ENCODE results near the gene SMTNL1. TPM values are rescaled to one million over a fixed set of nuclear protein-coding genes. Genes with fewer than 3 reads are reported as not detected.

Gene SMTNL1
- polyA plus RNA-seq, 1 experiment, result not detected

DNA sequence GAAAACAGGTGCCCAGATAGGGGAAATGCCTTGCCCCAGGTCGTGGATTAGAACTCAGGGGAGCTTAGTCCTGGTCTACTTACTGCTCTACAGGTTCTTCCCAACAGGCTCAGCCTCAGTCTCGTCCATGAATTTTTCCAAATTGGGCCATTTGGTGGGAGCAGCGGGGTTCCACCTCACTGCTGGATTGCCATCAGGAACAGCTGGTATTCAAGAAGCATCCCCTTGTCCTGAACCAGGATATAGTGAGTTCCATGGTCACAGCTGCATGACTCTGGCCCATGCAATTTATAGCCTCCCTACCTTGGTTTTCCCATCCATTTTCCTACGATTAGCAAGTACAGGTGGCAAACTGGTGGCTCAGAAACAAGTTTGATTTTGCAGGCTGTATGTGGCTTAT is 36.7 kb downstream of the SMTNL1 start:
- Histone ChIP-seq H3K4me3 (ENCODE audit: low read depth, low read length) (no peak overlapping the region), H3K9me3 (ENCODE audit: control insufficient read depth, insufficient read depth, low read length) (no peaks in the 10 kb centered on the region), H3K27ac (ENCODE audit: low read depth, low read length) (no peak overlapping the region), H3K27me3 (ENCODE audit: control insufficient read depth, insufficient read depth, low read length) (peaks cover 9% of the 10 kb centered on the region)
- ChIA-PET POLR2A (no interaction called here), CTCF (interaction anchor here (7.5 kb wide), 1 partner anchor 68 kb away, joined by 227 read pairs; no protein-coding TSS in a partner anchor)
- no peak for DNase-seq (ENCODE audit: low read depth, low spot score)
- no peak for TF ChIP-seq CTCF (IDR thresholded peaks at IDR 0.05; ENCODE audit: low read depth, low read length)

- DNase-seq (ENCODE audit: low read depth, low spot score), result no peak
- no peaks in the 10 kb centered on the region for H3K9me3 ChIP-seq (ENCODE audit: control insufficient read depth, insufficient read depth, low read length)
- H3K4me3 ChIP-seq (ENCODE audit: low read depth, low read length), result no peak overlapping the region
- no peak for TF ChIP-seq CTCF (IDR thresholded peaks at IDR 0.05; ENCODE audit: low read depth, low read length)
- H3K27ac ChIP-seq (ENCODE audit: low read depth, low read length), result no peak overlapping the region
- CTCF ChIA-PET, result interaction anchor here (1.1 kb wide), 1 partner anchor 16 kb away, joined by 5 read pairs; the partner anchor contains the start of gene UBE2L6
- POLR2A ChIA-PET, result no interaction called here
- peaks cover 11% of the 10 kb centered on the region for H3K27me3 ChIP-seq (ENCODE audit: control insufficient read depth, insufficient read depth, low read length)
These were observed 46.9 kb downstream of the SMTNL1 start for GRCh38 chr11:57584341-57584740.

DNA sequence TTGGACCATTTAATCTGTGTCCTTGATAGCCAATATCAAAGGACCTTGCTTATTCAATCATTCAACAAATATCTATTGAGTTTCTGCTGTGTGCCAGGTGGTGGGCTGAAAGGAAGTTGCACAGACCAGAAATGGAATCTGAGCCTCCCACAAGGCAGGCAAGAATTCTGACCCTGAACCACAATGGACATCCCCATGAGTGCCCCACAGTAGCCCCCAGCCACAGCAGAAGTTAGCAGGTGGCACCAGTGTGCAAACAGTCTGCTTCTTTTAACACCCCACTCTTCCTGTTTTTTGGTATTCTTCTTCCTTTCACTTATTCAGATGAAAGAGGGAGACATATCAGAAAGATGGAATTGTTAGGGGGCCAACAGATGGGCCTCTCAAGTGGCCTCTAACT is 47.9 kb downstream of the SMTNL1 start:
- TF ChIP-seq CTCF (IDR thresholded peaks at IDR 0.05; ENCODE audit: low read depth, low read length), result no peak
- Histone ChIP-seq H3K4me3 (ENCODE audit: low read depth, low read length) (no peak overlapping the region), H3K27me3 (ENCODE audit: control insufficient read depth, insufficient read depth, low read length) (peaks cover 13% of the 10 kb centered on the region), H3K27ac (ENCODE audit: low read depth, low read length) (no peak overlapping the region), H3K9me3 (ENCODE audit: control insufficient read depth, insufficient read depth, low read length) (no peaks in the 10 kb centered on the region)
- POLR2A ChIA-PET, result no interaction called here
- CTCF ChIA-PET, result no interaction called here
- DNase-seq (ENCODE audit: low read depth, low spot score), result no peak

GRCh38 chr11:57586711-57587245 is 49.4 kb downstream of the SMTNL1 start:
- peaks cover 11% of the 10 kb centered on the region for H3K27me3 ChIP-seq (ENCODE audit: control insufficient read depth, insufficient read depth, low read length)
- no peak for TF ChIP-seq CTCF (IDR thresholded peaks at IDR 0.05; ENCODE audit: low read depth, low read length)
- no peak overlapping the region for H3K27ac ChIP-seq (ENCODE audit: low read depth, low read length)
- no peaks in the 10 kb centered on the region for H3K9me3 ChIP-seq (ENCODE audit: control insufficient read depth, insufficient read depth, low read length)
- DNase-seq (ENCODE audit: low read depth, low spot score), result no peak
- no peak overlapping the region for H3K4me3 ChIP-seq (ENCODE audit: low read depth, low read length)
- ChIA-PET POLR2A (no interaction called here), CTCF (no interaction called here)

- no peak overlapping the region for H3K4me3 ChIP-seq (ENCODE audit: low read depth, low read length)
- H3K27ac ChIP-seq (ENCODE audit: low read depth, low read length), result no peak overlapping the region
- H3K27me3 ChIP-seq (ENCODE audit: control insufficient read depth, insufficient read depth, low read length), result peaks cover 13% of the 10 kb centered on the region
- H3K9me3 ChIP-seq (ENCODE audit: control insufficient read depth, insufficient read depth, low read length), result no peaks in the 10 kb centered on the region
- TF ChIP-seq CTCF (IDR thresholded peaks at IDR 0.05; ENCODE audit: low read depth, low read length), result no peak
- no peak for DNase-seq (ENCODE audit: low read depth, low spot score)
- ChIA-PET CTCF (interaction anchor here (0.6 kb wide), 1 partner anchor 16 kb away, joined by 4 read pairs; no protein-coding TSS in a partner anchor), POLR2A (no interaction called here)
These were observed 50.8 kb downstream of the SMTNL1 start for GRCh38 chr11:57588046-57588710.
